GM12864 (cell line): ENCODE results near the gene NRROS.
"Not testable (repeated sequence)": the region's sequence is repeated elsewhere in the genome, so short reads cannot be mapped to it uniquely, and the experiment has no call there.

Experiments used
- DNase-seq: peaks from one replicate; pipeline ENCODE4 v3.0.0-alpha.2; 2011; ENCODE audit warnings: low read depth
- H3K4me3 ChIP-seq: 2 replicates; pipeline ENCODE4 v1.5.1; 2011; ENCODE audit warnings: mild to moderate bottlenecking, low read depth, low read length, control low read depth
- CTCF ChIP-seq: IDR thresholded peaks from 2 replicates; pipeline ENCODE4 v1.5.1; 2011; ENCODE audit warnings: low read depth, mild to moderate bottlenecking, moderate library complexity, low read length, control low read depth, inconsistent platforms; ENCODE audit errors: missing control alignments

Gene NRROS

DNA sequence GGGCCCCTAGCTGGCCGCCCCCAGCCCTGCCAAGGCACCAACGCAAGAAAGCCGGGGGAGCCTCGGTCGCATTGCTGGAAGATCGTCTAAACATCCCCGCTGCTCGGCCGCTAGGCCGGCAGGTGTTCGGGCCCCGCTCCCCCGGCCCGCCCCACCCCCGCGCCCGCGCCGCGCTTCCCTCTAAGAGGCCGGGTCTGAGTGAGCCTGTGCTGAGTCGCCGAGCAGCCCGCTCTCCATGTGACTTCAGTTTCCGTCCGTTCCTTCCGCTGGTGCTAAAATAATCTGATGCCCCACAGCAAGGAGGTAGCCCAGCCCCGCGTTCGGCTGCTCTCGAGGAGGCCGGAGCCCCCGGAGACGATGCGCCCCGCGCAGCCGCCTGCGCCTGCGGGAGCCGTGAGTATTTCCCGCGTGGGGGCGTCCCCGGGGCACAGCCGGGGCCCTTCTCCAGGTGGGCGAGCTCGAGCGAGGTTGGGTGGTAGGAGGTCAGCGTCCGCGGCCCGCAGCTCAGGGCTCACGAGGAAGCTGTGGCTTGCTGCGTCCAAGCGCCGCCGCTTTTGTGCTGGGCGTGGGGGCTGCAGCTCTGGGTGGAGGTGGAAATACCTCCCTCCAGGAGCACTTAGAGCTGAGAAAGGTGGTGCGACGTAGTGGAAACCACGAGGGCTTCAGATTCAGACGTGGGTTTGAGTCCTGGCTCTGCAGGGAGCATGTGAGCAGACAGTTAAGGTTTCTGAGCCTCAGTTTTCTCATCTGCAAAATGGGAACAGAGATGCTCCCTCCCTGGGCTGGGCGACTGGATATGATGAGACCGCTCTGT is at the start of gene NRROS:
Gene NRROS, plus strand, starts transcription at position 212 of the 814 bp plus-strand sequence. CDS start 14,846 bp downstream, outside the sequence.
- no peak for DNase-seq
- peak within 1 kb of the TSS; percentile 68 for H3K4me3 ChIP-seq
- TF ChIP-seq CTCF: no peak

DNA sequence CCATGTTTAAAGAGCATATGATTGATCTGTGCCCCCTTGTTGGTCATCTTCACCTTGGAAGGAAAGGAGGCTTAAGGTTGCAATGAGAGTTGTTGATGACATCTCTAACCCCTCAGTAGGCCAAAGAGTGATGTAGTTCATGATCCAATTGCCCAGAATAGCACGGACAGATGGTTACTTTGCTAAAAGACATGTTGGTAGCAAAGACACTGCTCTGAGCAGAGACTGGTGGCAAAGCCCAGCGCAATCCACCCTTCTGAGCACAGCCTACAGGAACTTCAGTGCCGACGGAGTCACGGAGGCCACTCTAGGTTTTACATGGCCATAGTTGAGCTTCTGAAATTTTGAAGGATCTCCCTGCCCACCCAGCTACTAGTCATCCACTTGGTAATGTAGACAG is 49.2 kb upstream of the NRROS start:
- DNase-seq: no peak
- no peak for TF ChIP-seq CTCF
- H3K4me3 ChIP-seq: no peak overlapping the region

GRCh38 chr3:196596355-196596754 is 43.1 kb upstream of the NRROS start:
- TF ChIP-seq CTCF: no peak
- DNase-seq: no peak
- no peak overlapping the region for H3K4me3 ChIP-seq

GRCh38 chr3:196597971-196598733 is 41.3 kb upstream of the NRROS start:
- H3K4me3 ChIP-seq: peak overlapping the region; percentile 27
- not testable (repeated sequence) for DNase-seq

GRCh38 chr3:196599734-196600128 is 39.8 kb upstream of the NRROS start:
- DNase-seq: no peak
- no peak overlapping the region for H3K4me3 ChIP-seq
- TF ChIP-seq CTCF: no peak

GRCh38 chr3:196600359-196600758 is 39.1 kb upstream of the NRROS start:
- DNase-seq: no peak
- TF ChIP-seq CTCF: no peak
- H3K4me3 ChIP-seq: no peak overlapping the region

DNA sequence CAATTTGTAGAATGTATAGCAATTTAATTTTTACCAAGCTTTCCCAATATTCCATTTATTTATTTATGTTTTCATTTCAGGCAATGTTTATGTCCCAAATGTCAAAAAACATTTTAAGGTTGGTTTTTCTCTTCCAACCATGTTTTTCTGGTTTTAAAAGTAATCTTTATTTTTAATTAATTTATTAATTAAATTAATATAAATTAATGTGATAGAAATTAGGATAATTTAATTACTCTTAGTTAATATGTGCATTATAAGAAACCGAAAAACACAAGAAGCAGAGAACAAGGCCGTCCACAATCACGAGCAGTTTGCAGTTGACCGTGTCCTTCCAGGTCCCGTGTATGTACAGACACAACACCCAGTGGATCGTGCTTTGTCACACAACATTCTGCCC is 36.8 kb upstream of the NRROS start:
- no peak for TF ChIP-seq CTCF
- no peak for DNase-seq
- H3K4me3 ChIP-seq: no peak overlapping the region
